ENCODE results near the gene SLC2A11.

Gene SLC2A11

DNA sequence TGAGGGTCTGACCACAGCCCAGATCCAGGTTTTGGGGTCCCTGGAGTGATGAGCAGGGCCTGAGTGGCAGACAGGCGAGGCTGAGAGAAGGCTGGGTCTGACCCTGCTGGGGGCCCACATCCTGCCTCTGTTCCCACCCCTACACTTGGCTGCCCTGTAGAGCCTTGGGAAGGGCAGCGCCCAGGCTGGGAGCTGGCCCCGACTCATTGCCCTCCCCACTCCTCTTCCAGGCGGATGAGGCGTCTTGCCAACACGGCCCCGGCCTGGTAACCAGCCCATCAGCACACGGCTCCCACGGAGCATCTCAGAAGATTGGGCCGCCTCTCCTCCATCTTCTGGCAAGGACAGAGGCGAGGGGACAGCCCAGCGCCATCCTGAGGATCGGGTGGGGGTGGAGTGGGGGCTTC lies 23.8 kb upstream of the SLC2A11 start:
- Histone ChIP-seq H3K4me3 (ENCODE audit: low read depth in 1 of 2, low read length in 1 of 2) (no peak overlapping the region), H3K4me1 (ENCODE audit: control insufficient read depth in 1 of 2, insufficient read depth in 1 of 2, low read depth in 1 of 2, low read length in 1 of 2) (peaks cover 8 to 12% of the 10 kb centered on the region in 2 experiments), H3K27me3 (no peaks in the 10 kb centered on the region), H3K36me3 (peaks cover 68% of the 10 kb centered on the region), H3K27ac (no peak overlapping the region), H3K9me3 (no peaks in the 10 kb centered on the region)
- TF ChIP-seq, protein P1, sequence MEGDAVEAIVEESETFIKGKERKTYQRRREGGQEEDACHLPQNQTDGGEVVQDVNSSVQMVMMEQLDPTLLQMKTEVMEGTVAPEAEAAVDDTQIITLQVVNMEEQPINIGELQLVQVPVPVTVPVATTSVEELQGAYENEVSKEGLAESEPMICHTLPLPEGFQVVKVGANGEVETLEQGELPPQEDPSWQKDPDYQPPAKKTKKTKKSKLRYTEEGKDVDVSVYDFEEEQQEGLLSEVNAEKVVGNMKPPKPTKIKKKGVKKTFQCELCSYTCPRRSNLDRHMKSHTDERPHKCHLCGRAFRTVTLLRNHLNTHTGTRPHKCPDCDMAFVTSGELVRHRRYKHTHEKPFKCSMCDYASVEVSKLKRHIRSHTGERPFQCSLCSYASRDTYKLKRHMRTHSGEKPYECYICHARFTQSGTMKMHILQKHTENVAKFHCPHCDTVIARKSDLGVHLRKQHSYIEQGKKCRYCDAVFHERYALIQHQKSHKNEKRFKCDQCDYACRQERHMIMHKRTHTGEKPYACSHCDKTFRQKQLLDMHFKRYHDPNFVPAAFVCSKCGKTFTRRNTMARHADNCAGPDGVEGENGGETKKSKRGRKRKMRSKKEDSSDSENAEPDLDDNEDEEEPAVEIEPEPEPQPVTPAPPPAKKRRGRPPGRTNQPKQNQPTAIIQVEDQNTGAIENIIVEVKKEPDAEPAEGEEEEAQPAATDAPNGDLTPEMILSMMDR (IDR thresholded peaks at IDR 0.05), result no peak

DNA sequence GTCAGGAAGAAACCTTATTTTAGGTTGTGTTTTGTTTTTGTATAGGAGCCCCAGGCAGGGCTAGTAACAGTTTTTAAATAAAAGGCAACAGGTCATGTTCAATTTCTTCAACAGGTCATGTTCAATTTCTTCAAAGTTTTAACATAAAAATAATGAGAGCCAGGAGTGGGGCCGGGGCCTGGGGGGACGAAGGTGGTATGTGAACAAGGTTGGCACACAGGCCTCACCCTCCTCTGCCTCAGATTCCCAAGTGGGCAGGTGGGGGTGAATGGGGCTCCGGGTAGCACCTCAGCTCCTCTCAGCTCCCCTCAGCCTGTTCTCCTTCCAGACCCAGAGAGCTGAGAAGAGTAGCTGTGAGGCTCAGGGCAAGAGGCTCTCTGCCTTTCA lies 23.3 kb upstream of the SLC2A11 start:
- no peak overlapping the region for H3K4me3 ChIP-seq (ENCODE audit: low read depth in 1 of 2, low read length in 1 of 2)
- TF ChIP-seq, protein P1 (IDR thresholded peaks at IDR 0.05), result no peak
- no peaks in the 10 kb centered on the region for H3K9me3 ChIP-seq
- no peak overlapping the region for H3K27ac ChIP-seq
- H3K36me3 ChIP-seq, result peaks cover 63% of the 10 kb centered on the region
- H3K4me1 ChIP-seq (ENCODE audit: control insufficient read depth in 1 of 2, insufficient read depth in 1 of 2, low read depth in 1 of 2, low read length in 1 of 2), result peaks cover 9 to 17% of the 10 kb centered on the region in 2 experiments
- no peaks in the 10 kb centered on the region for H3K27me3 ChIP-seq

DNA sequence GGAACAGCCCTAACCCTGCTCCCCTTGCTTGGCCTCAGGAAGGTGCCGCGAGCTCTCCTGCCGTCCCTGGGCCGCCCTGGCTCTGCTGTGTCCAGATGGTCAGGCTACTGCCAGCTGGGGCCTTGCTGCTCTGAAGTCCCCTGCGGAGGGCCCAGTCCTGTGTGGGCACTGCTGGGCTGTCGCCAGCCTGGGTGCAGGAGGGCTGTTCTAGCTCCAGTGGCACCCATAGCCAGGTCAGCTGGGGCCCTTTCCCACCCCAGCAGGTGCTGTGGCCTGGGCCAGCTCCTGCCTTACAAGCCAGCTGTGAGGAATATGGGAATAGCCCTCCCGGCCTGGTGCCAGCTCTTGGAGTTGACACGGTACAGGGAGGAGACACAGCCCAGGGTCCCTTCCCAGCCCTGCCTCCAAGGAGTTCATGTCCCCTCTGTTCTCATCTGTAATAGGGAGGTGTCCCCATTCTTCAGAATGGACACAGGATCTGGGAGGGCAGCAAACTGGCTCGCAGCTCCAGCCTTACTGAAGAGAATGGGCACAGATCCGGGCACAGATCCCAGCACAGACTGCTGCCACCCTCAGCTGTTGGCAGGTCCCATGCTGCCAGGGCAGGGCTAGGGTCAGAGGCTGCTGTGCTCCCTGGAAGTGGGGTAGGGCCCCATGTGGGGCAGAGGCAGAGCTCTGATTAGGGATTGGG lies 22.7 kb upstream of the SLC2A11 start:
- H3K27me3 ChIP-seq, result no peaks in the 10 kb centered on the region
- peaks cover 14 to 21% of the 10 kb centered on the region in 2 experiments for H3K4me1 ChIP-seq (ENCODE audit: control insufficient read depth in 1 of 2, insufficient read depth in 1 of 2, low read depth in 1 of 2, low read length in 1 of 2)
- TF ChIP-seq, protein P1 (IDR thresholded peaks at IDR 0.05), result no peak
- H3K4me3 ChIP-seq (ENCODE audit: low read depth in 1 of 2, low read length in 1 of 2), result no peak overlapping the region
- H3K36me3 ChIP-seq, result peaks cover 58% of the 10 kb centered on the region
- no peaks in the 10 kb centered on the region for H3K9me3 ChIP-seq
- H3K27ac ChIP-seq, result no peak overlapping the region

DNA sequence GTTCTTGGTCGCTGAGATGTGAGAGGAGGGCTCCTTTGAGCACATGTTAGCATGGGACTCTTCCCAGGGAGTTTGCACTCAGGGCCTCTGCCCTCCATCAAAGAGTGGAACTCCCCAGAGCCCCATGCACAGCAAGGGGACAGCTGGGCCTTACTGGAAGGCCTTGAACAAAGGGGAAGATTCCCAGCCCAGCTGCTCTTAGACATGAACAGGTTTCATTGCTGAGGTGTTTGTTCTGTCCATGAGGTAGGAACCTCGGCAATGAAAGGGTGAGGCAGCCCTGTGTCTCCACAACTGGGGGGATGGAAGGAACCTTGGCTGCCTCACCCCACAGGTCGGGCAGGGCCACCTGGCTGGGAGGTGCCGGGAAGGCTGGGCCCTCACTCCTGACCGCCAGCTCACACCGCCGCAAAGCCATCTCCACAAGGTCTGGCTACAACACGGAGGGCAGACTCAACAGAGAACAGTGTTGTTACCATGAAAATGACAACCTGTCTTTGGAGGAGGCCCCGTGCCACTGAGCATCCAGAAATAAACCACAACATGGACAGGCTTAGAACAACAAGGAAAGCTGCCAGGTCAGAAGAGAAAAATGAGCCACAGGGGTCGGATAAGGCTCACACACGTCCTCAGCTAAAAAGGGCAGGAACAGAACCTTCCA lies 22.1 kb upstream of the SLC2A11 start:
- Histone ChIP-seq H3K4me1 (ENCODE audit: control insufficient read depth in 1 of 2, insufficient read depth in 1 of 2, low read depth in 1 of 2, low read length in 1 of 2) (peaks cover 14 to 21% of the 10 kb centered on the region in 2 experiments), H3K4me3 (ENCODE audit: low read depth in 1 of 2, low read length in 1 of 2) (no peak overlapping the region), H3K9me3 (no peaks in the 10 kb centered on the region), H3K36me3 (peaks cover 56% of the 10 kb centered on the region), H3K27ac (no peak overlapping the region), H3K27me3 (no peaks in the 10 kb centered on the region)
- TF ChIP-seq, protein P1 (IDR thresholded peaks at IDR 0.05), result no peak

DNA sequence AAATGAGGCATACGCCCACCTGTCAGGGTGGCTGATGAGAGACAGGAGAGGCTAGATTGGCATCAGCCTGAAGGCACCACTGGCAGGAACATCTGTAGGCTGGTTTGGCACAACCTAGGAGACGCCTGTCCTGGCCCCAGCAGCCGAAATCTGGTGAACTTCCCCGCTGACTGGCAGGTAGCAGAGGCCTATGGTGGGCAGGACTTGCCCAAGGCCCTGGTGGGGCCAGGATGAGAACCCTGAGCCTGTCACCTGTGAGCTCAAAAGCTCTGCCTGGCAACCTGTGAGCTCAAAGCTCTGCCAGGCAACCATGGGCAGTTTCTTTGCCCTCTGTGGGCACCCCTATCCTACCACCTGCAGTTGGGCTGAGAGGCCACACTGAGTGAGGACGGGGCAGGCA lies 21.4 kb upstream of the SLC2A11 start:
- Histone ChIP-seq H3K36me3 (peaks cover 50% of the 10 kb centered on the region), H3K4me1 (ENCODE audit: control insufficient read depth in 1 of 2, insufficient read depth in 1 of 2, low read depth in 1 of 2, low read length in 1 of 2) (peaks cover 14 to 21% of the 10 kb centered on the region in 2 experiments), H3K9me3 (no peaks in the 10 kb centered on the region), H3K27ac (no peak overlapping the region), H3K27me3 (no peaks in the 10 kb centered on the region), H3K4me3 (ENCODE audit: low read depth in 1 of 2, low read length in 1 of 2) (no peak overlapping the region)
- TF ChIP-seq, protein P1 (IDR thresholded peaks at IDR 0.05), result no peak
